HCT116 (cell line): ENCODE data around the gene AP3S1. TPM values are rescaled to one million over a fixed set of nuclear protein-coding genes. Genes with fewer than 3 reads are reported as not detected.

Experiments
- ATAC-seq: fragments of 200-7000 bp; cut with Tn5 transposase; 2 replicates; pipeline ENCODE4 v1.9.1; 2020; ENCODE audit warnings: mild to moderate bottlenecking, moderate library complexity
- BruUV-seq: library from RNA; stranded (reverse); fragments of 400-500 nt; replicated peaks from 2 replicates; lab custom pipeline; 2021; lab: Mats Ljungman, UMichigan
- CTCF ChIA-PET: fragments of 300-600 bp; sonication (Branson Sonifier 250); formaldehyde crosslinking; loops from one replicate; lab custom pipeline; 2021; ENCODE audit warnings: antibody characterized with exemption; lab: Charles Lee
- POLR2A ChIA-PET: fragments of 300-600, 350-600 bp; sonication (Branson Sonifier 250); formaldehyde crosslinking; loops from one replicate; lab custom pipeline; 2021; ENCODE audit warnings: antibody characterized with exemption; lab: Charles Lee
- RAD21 ChIA-PET, 2 experiments: fragments of 300-600 bp; sonication (Branson Sonifier 250); formaldehyde crosslinking; loops; one replicate each; lab custom pipeline; 2023; ENCODE audit warnings: low total read pairs in 2 of 2; ENCODE audit not compliant: uncharacterized antibody in 2 of 2, unreplicated experiment in 2 of 2, low non-redundant PET in 1 of 2; lab: Charles Lee
- DNase-seq: peaks from one replicate; pipeline ENCODE4 v3.0.0-alpha.2; 2010; ENCODE audit warnings: low read depth, low spot score
- H2AFZ ChIP-seq: fragments of 200-600 bp; shearing (Covaris generic), sonication (generic); 2 replicates; pipeline ENCODE4 v1.6.1; 2017; ENCODE audit warnings: low read depth, mixed run types, mixed read lengths, antibody characterized with exemption, low read length; ENCODE audit not compliant: poor library complexity, severe bottlenecking
- H3K27ac ChIP-seq: 2 replicates; pipeline ENCODE4 v1.5.1; 2012; ENCODE audit warnings: low read depth, low read length
- H3K27me3 ChIP-seq: fragments of 200-600 bp; sonication (generic); 2 replicates; pipeline ENCODE4 v1.6.1; 2016; ENCODE audit warnings: mixed run types, low read length, mixed read lengths; ENCODE audit not compliant: insufficient read depth
- H3K36me3 ChIP-seq, 2 experiments: fragments of 200-500 bp in 1 of 2; fragments of 200-600 bp in 1 of 2; sonication (Bioruptor generic) in 1 of 2; sonication (generic) in 1 of 2; 2 replicates each; pipeline versions ENCODE4 v1.5.1 to v1.6.1; 2014 to 2016; ENCODE audit warnings: low read length in 2 of 2, inconsistent platforms in 1 of 2, mixed read lengths in 1 of 2, mixed run types in 1 of 2; ENCODE audit not compliant: insufficient read depth in 2 of 2, control insufficient read depth in 1 of 2
- H3K4me1 ChIP-seq, 2 experiments: fragments of 200-600 bp in 1 of 2; sonication (generic) in 1 of 2; 2 replicates each; pipeline versions ENCODE4 v1.5.1 to v1.6.1; 2012 to 2017; ENCODE audit warnings: low read length in 2 of 2, inconsistent platforms in 1 of 2, mild to moderate bottlenecking in 1 of 2, mixed read lengths in 1 of 2, mixed run types in 1 of 2, moderate library complexity in 1 of 2; ENCODE audit not compliant: insufficient read depth in 2 of 2, control insufficient read depth in 1 of 2
- H3K4me2 ChIP-seq: fragments of 200-600 bp; sonication (generic); 2 replicates; pipeline ENCODE4 v1.6.1; 2017; ENCODE audit warnings: mixed run types, low read length, mixed read lengths
- H3K4me3 ChIP-seq, 2 experiments: fragments of 200-600 bp in 1 of 2; sonication (generic) in 1 of 2; replicated peaks in 1 of 2; 2 replicates each; pipeline ENCODE4 v1.5.1; 2011 to 2016; ENCODE audit warnings: low read length in 2 of 2, control low read depth in 1 of 2, low read depth in 1 of 2, mild to moderate bottlenecking in 1 of 2, mixed read lengths in 1 of 2, mixed run types in 1 of 2
- H3K79me2 ChIP-seq: fragments of 200-600 bp; sonication (generic); 2 replicates; pipeline ENCODE4 v1.6.1; 2017; ENCODE audit warnings: mild to moderate bottlenecking, mixed run types, low read length, moderate library complexity, mixed read lengths; ENCODE audit not compliant: insufficient read depth
- H3K9ac ChIP-seq: fragments of 200-600 bp; sonication (generic); 2 replicates; pipeline ENCODE4 v1.6.1; 2016; ENCODE audit warnings: low read length, mixed read lengths
- H3K9me2 ChIP-seq: fragments of 200-600 bp; sonication (generic), shearing (Covaris generic); 2 replicates; pipeline ENCODE4 v1.6.1; 2017; ENCODE audit warnings: mixed run types, mild to moderate bottlenecking, moderate library complexity; ENCODE audit not compliant: insufficient read depth
- H3K9me3 ChIP-seq, 2 experiments: fragments of 200-500 bp in 1 of 2; fragments of 200-600 bp in 1 of 2; sonication (Bioruptor generic) in 1 of 2; sonication (generic) in 1 of 2; 2 replicates each; pipeline ENCODE4 v1.6.1; 2014 to 2017; ENCODE audit warnings: low read length in 2 of 2, mixed read lengths in 2 of 2, inconsistent platforms in 1 of 2, low read depth in 1 of 2, mild to moderate bottlenecking in 1 of 2, mixed run types in 1 of 2, moderate library complexity in 1 of 2; ENCODE audit not compliant: control insufficient read depth in 1 of 2, insufficient read depth in 1 of 2
- H4K20me1 ChIP-seq: fragments of 200-600 bp; sonication (generic), shearing (Covaris generic); 2 replicates; pipeline ENCODE4 v1.6.1; 2017; ENCODE audit warnings: mixed run types, mild to moderate bottlenecking, moderate library complexity; ENCODE audit not compliant: insufficient read depth
- ATF3 ChIP-seq: IDR thresholded peaks from 2 replicates; pipeline ENCODE4 v1.6.1; 2012
- CBX3 ChIP-seq: IDR thresholded peaks from 2 replicates; pipeline ENCODE4 v1.6.1; 2012; ENCODE audit warnings: low read depth
- CEBPB ChIP-seq: IDR thresholded peaks from 2 replicates; pipeline ENCODE4 v1.6.1; 2012; ENCODE audit warnings: low read depth
- CTCF ChIP-seq, 3 experiments: fragments of 200-600 bp in 1 of 3; sonication (generic) in 1 of 3; IDR thresholded peaks in 2 of 3; conservative IDR thresholded peaks in 1 of 3; 2 replicates each; pipeline ENCODE4 v1.5.1; 2012 to 2017; ENCODE audit warnings: low read depth in 2 of 3, low read length in 2 of 3, antibody characterized with exemption in 1 of 3, borderline replicate concordance in 1 of 3, control low read depth in 1 of 3, mild to moderate bottlenecking in 1 of 3, mixed read lengths in 1 of 3, mixed run types in 1 of 3, moderate library complexity in 1 of 3; ENCODE audit not compliant: insufficient read depth in 1 of 3
- EGR1 ChIP-seq: IDR thresholded peaks from 2 replicates; pipeline ENCODE4 v1.6.1; 2012; ENCODE audit warnings: low read depth
- ELF1 ChIP-seq: IDR thresholded peaks from 2 replicates; pipeline ENCODE4 v1.6.1; 2012; ENCODE audit warnings: low read depth, borderline replicate concordance
- EZH2 ChIP-seq: fragments of 200-600 bp; sonication (generic); IDR thresholded peaks from 2 replicates; pipeline ENCODE4 v1.6.1; 2017; ENCODE audit warnings: antibody characterized with exemption, mixed run types
- EZH2phosphoT487 ChIP-seq: fragments of 200-600 bp; IDR thresholded peaks from 2 replicates; pipeline ENCODE4 v1.6.1; 2018; ENCODE audit warnings: antibody characterized with exemption, borderline replicate concordance
- FOSL1 ChIP-seq: IDR thresholded peaks from 2 replicates; pipeline ENCODE4 v1.6.1; 2012; ENCODE audit warnings: low read depth
- JUND ChIP-seq: IDR thresholded peaks from 2 replicates; pipeline ENCODE4 v1.6.1; 2012
- MAX ChIP-seq: IDR thresholded peaks from 2 replicates; pipeline ENCODE4 v1.6.1; 2012
- POLR2A ChIP-seq: IDR thresholded peaks from 2 replicates; pipeline ENCODE4 v1.7.0; 2011; ENCODE audit warnings: borderline replicate concordance; ENCODE audit not compliant: insufficient read depth, insufficient read length; ENCODE audit errors: extremely low read depth
- POLR2AphosphoS5 ChIP-seq: IDR thresholded peaks from 2 replicates; pipeline ENCODE4 v1.6.1; 2011; ENCODE audit warnings: mild to moderate bottlenecking, low read depth, low read length, moderate library complexity
- REST ChIP-seq: IDR thresholded peaks from 2 replicates; pipeline ENCODE4 v1.6.1; 2012; ENCODE audit warnings: low read depth
- SIN3A ChIP-seq: IDR thresholded peaks from 2 replicates; pipeline ENCODE4 v1.6.1; 2012; ENCODE audit warnings: low read depth
- SP1 ChIP-seq: IDR thresholded peaks from 2 replicates; pipeline ENCODE4 v1.6.1; 2012; ENCODE audit warnings: low read depth
- ZBTB33 ChIP-seq: IDR thresholded peaks from 2 replicates; pipeline ENCODE4 v1.6.1; 2011; ENCODE audit warnings: mild to moderate bottlenecking, low read length, moderate library complexity; ENCODE audit not compliant: insufficient replicate concordance; ENCODE audit errors: extremely low read depth
- ZFX ChIP-seq: fragments of 450-650 bp; IDR thresholded peaks from 2 replicates; pipeline ENCODE4 v1.6.1; 2017
- ZNF274 ChIP-seq: fragments of 200-500 bp; sonication (Bioruptor generic); IDR thresholded peaks from 2 replicates; pipeline ENCODE4 v1.6.1; 2014; ENCODE audit warnings: mild to moderate bottlenecking, low read depth, low read length, inconsistent platforms
- intact Hi-C: fragments of 100-400 bp; cut with micrococcal nuclease; formaldehyde crosslinking; loops from 2 replicates; pipeline ENCODE4 v1.10.0; 2022
- total RNA-seq: library from RNA; stranded (reverse); gene quantifications from one replicate; pipeline ENCODE4 v1.2.1, GENCODE V29; 2021; ENCODE audit not compliant: unreplicated experiment

Gene AP3S1
- total RNA-seq, 1 experiment from 2014 or later: 432 TPM

GRCh38 chr5:115857057-115857479 is 15.3 kb downstream of the AP3S1 start:
- TF ChIP-seq EGR1 (no peak), ATF3 (no peak), ZBTB33 (no peak), ELF1 (no peak), REST (no peak), SIN3A (no peak), CEBPB (no peak), POLR2AphosphoS5 (no peak), CBX3 (no peak), JUND (no peak), SP1 (no peak), CTCF (IDR thresholded peaks at IDR 0.05 in 2 of 3, conservative IDR thresholded peaks at IDR 0.05 in 1 of 3; ENCODE audit: borderline replicate concordance in 1 of 3, insufficient read depth in 1 of 3, low read depth in 2 of 3, low read length in 2 of 3) (no peak), EZH2phosphoT487 (no peak), MAX (no peak), EZH2 (no peak), POLR2A (no peak), ZFX (no peak), ZNF274 (no peak), FOSL1 (no peak)
- Histone ChIP-seq H2AFZ (no peak overlapping the region), H3K9ac (peak overlapping the region; percentile 15; the same call in 1 of the 2 replicates), H3K4me1 (peaks cover 75 to 97% of the 10 kb centered on the region in 2 experiments), H3K79me2 (peaks cover 100% of the 10 kb centered on the region), H4K20me1 (peaks cover 25% of the 10 kb centered on the region), H3K36me3 (peaks cover 0 to 17% of the 10 kb centered on the region in 2 experiments; a peak in 2 of 4 replicates), H3K4me2 (peak overlapping the region; percentile 36), H3K9me2 (no peaks in the 10 kb centered on the region), H3K27me3 (no peaks in the 10 kb centered on the region), H3K9me3 (no peaks in the 10 kb centered on the region), H3K27ac (peak overlapping the region; percentile 76), H3K4me3 (no peak overlapping the region)
- intact Hi-C loops: no loop called here
- ChIA-PET POLR2A (no interaction called here), RAD21 (no interaction called here), CTCF (no interaction called here)
- no peak for ATAC-seq
- DNase-seq: no peak
- BruUV-seq: no TSS peak
